ENCODE measurements around the gene ATF2.

ATF2 gene

GRCh38 chr2:175025233-175025632 is 142.8 kb downstream of the ATF2 start:
- DNase-seq (ENCODE audit: low spot score) = no peak

GRCh38 chr2:175022923-175023322 is 145.1 kb downstream of the ATF2 start:
- DNase-seq (ENCODE audit: low spot score) = no peak
